ENCODE results near the gene LNPEP. TPM values are rescaled to one million over a fixed set of nuclear protein-coding genes. Genes with fewer than 3 reads are reported as not detected.

The LNPEP gene
- total RNA-seq, 1 donor from 2014 or later, result 19.6 TPM

DNA sequence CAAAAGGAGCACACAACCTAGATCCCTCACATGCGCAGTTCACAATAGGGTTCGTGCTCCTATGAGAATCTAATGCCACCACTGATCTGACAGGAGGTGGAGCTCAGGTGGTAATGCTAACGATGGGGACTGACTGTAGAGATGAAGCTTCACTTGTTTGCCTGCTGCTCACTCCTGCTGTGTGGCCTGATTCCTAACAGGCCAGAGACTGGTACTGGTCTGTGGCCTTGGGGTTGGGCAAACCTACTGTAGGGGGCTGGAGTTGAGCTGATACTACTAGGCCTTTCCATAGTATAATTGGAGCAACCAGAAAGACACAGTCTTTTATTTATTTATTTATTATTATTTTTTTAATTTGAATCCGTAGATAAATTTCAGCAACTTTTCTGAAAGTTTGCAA is 5.3 kb downstream of the LNPEP start:
- peaks cover 6% of the 10 kb centered on the region for H3K9me3 Mint-ChIP-seq
- no peak for DNase-seq (ENCODE audit: low spot score)
- H3K27me3 ChIP-seq, result peaks cover 26% of the 10 kb centered on the region

DNA sequence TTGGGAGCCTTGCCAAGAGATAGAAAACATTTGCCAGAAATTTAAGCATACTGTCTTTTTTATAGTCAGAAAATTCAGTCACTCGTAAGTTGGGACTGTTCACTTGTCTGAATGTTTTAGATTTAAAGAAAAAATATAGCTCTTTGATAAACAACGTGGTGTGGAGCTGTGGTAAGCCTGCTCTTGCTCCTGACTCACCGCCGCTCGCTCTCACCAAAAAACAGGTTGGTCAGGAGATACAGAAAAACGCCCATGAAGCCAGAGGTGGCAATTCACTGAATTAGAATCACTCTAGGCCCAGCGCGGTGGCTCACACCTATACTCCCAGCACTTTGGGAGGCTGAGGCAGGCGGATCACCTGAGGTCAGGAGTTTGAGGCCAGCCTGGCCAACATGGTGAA is 6.2 kb downstream of the LNPEP start:
- Mint-ChIP-seq H3K27me3 (ENCODE audit: insufficient read depth, low read depth) (peaks cover 2% of the 10 kb centered on the region), H3K9me3 (peaks cover 6% of the 10 kb centered on the region), H3K4me3 (no peak overlapping the region), H3K36me3 (peaks cover 23% of the 10 kb centered on the region), H3K4me1 (peaks cover 20% of the 10 kb centered on the region), H3K27ac (no peak overlapping the region)
- no peaks in the 10 kb centered on the region for H3K4me1 ChIP-seq
- H2AFZ ChIP-seq (replicated peaks), result no peak overlapping the region
- peaks cover 4% of the 10 kb centered on the region for H3K79me2 ChIP-seq (ENCODE audit: low read depth)
- H3K9ac ChIP-seq, result no peak overlapping the region
- H3K9me3 ChIP-seq (ENCODE audit: low read depth), result no peaks in the 10 kb centered on the region
- H3K36me3 ChIP-seq, result no peaks in the 10 kb centered on the region
- H3K4me3 ChIP-seq, result no peak overlapping the region
- no peak overlapping the region for H3K4me2 ChIP-seq
- TF ChIP-seq EZH2 (IDR thresholded peaks at IDR 0.05) (no peak), EZH2phosphoT487 (IDR thresholded peaks at IDR 0.05) (no peak)
- TF ChIP-seq, protein P1, sequence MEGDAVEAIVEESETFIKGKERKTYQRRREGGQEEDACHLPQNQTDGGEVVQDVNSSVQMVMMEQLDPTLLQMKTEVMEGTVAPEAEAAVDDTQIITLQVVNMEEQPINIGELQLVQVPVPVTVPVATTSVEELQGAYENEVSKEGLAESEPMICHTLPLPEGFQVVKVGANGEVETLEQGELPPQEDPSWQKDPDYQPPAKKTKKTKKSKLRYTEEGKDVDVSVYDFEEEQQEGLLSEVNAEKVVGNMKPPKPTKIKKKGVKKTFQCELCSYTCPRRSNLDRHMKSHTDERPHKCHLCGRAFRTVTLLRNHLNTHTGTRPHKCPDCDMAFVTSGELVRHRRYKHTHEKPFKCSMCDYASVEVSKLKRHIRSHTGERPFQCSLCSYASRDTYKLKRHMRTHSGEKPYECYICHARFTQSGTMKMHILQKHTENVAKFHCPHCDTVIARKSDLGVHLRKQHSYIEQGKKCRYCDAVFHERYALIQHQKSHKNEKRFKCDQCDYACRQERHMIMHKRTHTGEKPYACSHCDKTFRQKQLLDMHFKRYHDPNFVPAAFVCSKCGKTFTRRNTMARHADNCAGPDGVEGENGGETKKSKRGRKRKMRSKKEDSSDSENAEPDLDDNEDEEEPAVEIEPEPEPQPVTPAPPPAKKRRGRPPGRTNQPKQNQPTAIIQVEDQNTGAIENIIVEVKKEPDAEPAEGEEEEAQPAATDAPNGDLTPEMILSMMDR (IDR thresholded peaks at IDR 0.05), result no peak
- H3F3A ChIP-seq (ENCODE audit: low read depth), result no peaks in the 10 kb centered on the region
- H3K27ac ChIP-seq, result no peak overlapping the region
- H3K27me3 ChIP-seq, result peaks cover 16% of the 10 kb centered on the region
- no peaks in the 10 kb centered on the region for H4K20me1 ChIP-seq (ENCODE audit: low read depth)
- no peak for DNase-seq (ENCODE audit: low spot score)

More for the DNA sequence above, 5.3 kb downstream of the LNPEP start:
- Histone ChIP-seq H4K20me1 (ENCODE audit: low read depth) (no peaks in the 10 kb centered on the region), H3K27ac (no peak overlapping the region), H3K4me1 (no peaks in the 10 kb centered on the region), H3K9ac (no peak overlapping the region), H3K36me3 (no peaks in the 10 kb centered on the region), H3K4me2 (no peak overlapping the region), H3K79me2 (ENCODE audit: low read depth) (peaks cover 4% of the 10 kb centered on the region), H3K9me3 (ENCODE audit: low read depth) (no peaks in the 10 kb centered on the region), H2AFZ (replicated peaks) (no peak overlapping the region), H3K4me3 (no peak overlapping the region), H3F3A (ENCODE audit: low read depth) (peaks cover 2% of the 10 kb centered on the region)
- H3K27me3 Mint-ChIP-seq (ENCODE audit: insufficient read depth, low read depth), result peaks cover 2% of the 10 kb centered on the region
- TF ChIP-seq, protein P1 (IDR thresholded peaks at IDR 0.05), result no peak
- no peak for TF ChIP-seq EZH2phosphoT487 (IDR thresholded peaks at IDR 0.05)
- TF ChIP-seq EZH2 (IDR thresholded peaks at IDR 0.05), result no peak
- peaks cover 23% of the 10 kb centered on the region for H3K36me3 Mint-ChIP-seq
- peaks cover 25% of the 10 kb centered on the region for H3K4me1 Mint-ChIP-seq
- no peak overlapping the region for H3K4me3 Mint-ChIP-seq
- H3K27ac Mint-ChIP-seq, result no peak overlapping the region

DNA sequence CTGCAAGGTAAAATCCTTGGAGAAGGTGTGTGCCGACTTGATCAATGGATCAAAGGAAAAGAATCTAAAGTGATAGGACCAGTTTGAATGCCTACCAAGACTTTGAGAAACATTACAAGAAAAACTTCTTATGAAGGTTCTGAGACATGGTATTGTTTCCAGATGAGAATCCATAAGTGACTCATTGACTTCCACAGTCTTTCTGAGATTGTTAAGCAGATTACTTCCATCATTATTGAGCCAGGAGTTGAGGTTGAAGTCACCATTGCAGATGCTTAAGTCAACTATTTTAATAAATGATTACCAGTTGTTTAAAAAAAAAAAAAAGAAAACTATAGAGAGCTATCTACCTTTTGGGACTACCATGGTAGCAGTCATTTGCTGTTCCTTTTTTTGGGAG is 7.0 kb downstream of the LNPEP start:
- Histone ChIP-seq H3K4me2 (no peak overlapping the region), H3K4me3 (no peak overlapping the region), H3K27me3 (peaks cover 8% of the 10 kb centered on the region), H2AFZ (replicated peaks) (no peak overlapping the region), H3K27ac (no peak overlapping the region), H3K79me2 (ENCODE audit: low read depth) (peaks cover 4% of the 10 kb centered on the region), H3K4me1 (no peaks in the 10 kb centered on the region), H3K36me3 (no peaks in the 10 kb centered on the region), H3K9me3 (ENCODE audit: low read depth) (no peaks in the 10 kb centered on the region), H4K20me1 (ENCODE audit: low read depth) (no peaks in the 10 kb centered on the region), H3K9ac (no peak overlapping the region), H3F3A (ENCODE audit: low read depth) (no peaks in the 10 kb centered on the region)
- no peak for DNase-seq (ENCODE audit: low spot score)
- H3K4me1 Mint-ChIP-seq, result peaks cover 15% of the 10 kb centered on the region
- H3K27me3 Mint-ChIP-seq (ENCODE audit: insufficient read depth, low read depth), result peaks cover under 1% of the 10 kb centered on the region
- H3K4me3 Mint-ChIP-seq, result no peak overlapping the region
- H3K9me3 Mint-ChIP-seq, result peaks cover 6% of the 10 kb centered on the region
- TF ChIP-seq EZH2 (IDR thresholded peaks at IDR 0.05) (no peak), EZH2phosphoT487 (IDR thresholded peaks at IDR 0.05) (no peak)
- TF ChIP-seq, protein P1 (IDR thresholded peaks at IDR 0.05), result no peak
- H3K27ac Mint-ChIP-seq, result no peak overlapping the region
- peaks cover 23% of the 10 kb centered on the region for H3K36me3 Mint-ChIP-seq

Data from neural progenitor cell (in vitro differentiated cells).